Vagina (tissue), 2 donors: Measurements from ENCODE around the gene KYAT1.

ENCODE experiments used
- POLR2A ChIP-seq, 2 donors: fragments of 450-650 bp; IDR thresholded peaks; one replicate each; pipeline ENCODE4 v1.6.1; 2017; ENCODE audit warnings: antibody characterized with exemption in 2 of 2, mild to moderate bottlenecking in 2 of 2, moderate library complexity in 2 of 2
- TF ChIP-seq, protein P1 (sequence below), 3 experiments: fragments of 450-650 bp in 2 of 3; fragments of 200-600 bp in 1 of 3; sonication (generic) in 1 of 3; IDR thresholded peaks; one replicate each; pipeline ENCODE4 v1.5.1; 2017 to 2019; ENCODE audit warnings: antibody characterized with exemption in 3 of 3, mild to moderate bottlenecking in 2 of 3, moderate library complexity in 2 of 3

DNA sequence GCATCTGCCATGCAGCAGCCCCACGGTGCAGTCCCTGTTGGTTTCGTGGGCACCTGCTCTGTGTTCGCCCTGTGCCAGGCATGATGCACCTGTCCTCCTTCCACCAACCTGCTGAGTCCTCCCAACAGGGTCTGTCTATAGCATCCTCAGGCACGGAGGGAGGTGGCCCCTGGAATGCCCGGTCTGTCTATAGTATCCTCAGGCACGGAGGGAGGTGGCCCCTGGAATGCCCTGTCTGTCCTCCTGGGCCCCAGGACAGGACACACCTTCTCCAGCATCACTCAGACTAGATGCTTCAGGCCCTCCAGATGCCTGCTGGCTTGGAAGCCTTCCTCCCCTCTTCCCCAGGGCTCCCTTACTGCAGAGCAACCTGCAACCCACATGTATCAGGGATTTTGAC lies 29.2 kb upstream of the KYAT1 start:
- TF ChIP-seq, protein P1, sequence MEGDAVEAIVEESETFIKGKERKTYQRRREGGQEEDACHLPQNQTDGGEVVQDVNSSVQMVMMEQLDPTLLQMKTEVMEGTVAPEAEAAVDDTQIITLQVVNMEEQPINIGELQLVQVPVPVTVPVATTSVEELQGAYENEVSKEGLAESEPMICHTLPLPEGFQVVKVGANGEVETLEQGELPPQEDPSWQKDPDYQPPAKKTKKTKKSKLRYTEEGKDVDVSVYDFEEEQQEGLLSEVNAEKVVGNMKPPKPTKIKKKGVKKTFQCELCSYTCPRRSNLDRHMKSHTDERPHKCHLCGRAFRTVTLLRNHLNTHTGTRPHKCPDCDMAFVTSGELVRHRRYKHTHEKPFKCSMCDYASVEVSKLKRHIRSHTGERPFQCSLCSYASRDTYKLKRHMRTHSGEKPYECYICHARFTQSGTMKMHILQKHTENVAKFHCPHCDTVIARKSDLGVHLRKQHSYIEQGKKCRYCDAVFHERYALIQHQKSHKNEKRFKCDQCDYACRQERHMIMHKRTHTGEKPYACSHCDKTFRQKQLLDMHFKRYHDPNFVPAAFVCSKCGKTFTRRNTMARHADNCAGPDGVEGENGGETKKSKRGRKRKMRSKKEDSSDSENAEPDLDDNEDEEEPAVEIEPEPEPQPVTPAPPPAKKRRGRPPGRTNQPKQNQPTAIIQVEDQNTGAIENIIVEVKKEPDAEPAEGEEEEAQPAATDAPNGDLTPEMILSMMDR (IDR thresholded peaks at IDR 0.05) = no peak
- TF ChIP-seq POLR2A (IDR thresholded peaks at IDR 0.05) = no peak
